Testis (tissue), 3 donors: ENCODE measurements around the gene SCGB2B2. TPM values are rescaled to one million over a fixed set of nuclear protein-coding genes. Genes with fewer than 3 reads are reported as not detected.

ENCODE experiments used
- DNase-seq: peaks from one replicate; pipeline ENCODE4 v3.0.0-alpha.2; 2019
- H3K27ac ChIP-seq, 2 donors: fragments of 200-600 bp; sonication (generic); one replicate each; pipeline ENCODE4 v1.5.1; 2019
- H3K27me3 ChIP-seq: fragments of 200-600 bp; sonication (generic); one replicate; pipeline ENCODE4 v1.5.1; 2019
- H3K36me3 ChIP-seq: fragments of 200-600 bp; sonication (generic); one replicate; pipeline ENCODE4 v1.5.1; 2017; ENCODE audit warnings: low read depth; ENCODE audit errors: missing control alignments
- H3K4me1 ChIP-seq: fragments of 200-600 bp; sonication (generic); one replicate; pipeline ENCODE4 v1.5.1; 2019
- H3K4me3 ChIP-seq, 2 donors: fragments of 200-600 bp; sonication (generic); one replicate each; pipeline ENCODE4 v1.5.1; 2017 to 2019
- H3K9me3 ChIP-seq: fragments of 200-600 bp; sonication (generic); one replicate; pipeline ENCODE4 v1.5.1; 2017
- CTCF ChIP-seq, 3 experiments: fragments of 450-650 bp in 2 of 3; fragments of 200-600 bp in 1 of 3; sonication (generic) in 1 of 3; IDR thresholded peaks; one replicate each; pipeline ENCODE4 v1.5.1; 2016 to 2019; ENCODE audit warnings: antibody characterized with exemption in 3 of 3, mild to moderate bottlenecking in 2 of 3, moderate library complexity in 1 of 3
- POLR2A ChIP-seq: fragments of 450-650 bp; IDR thresholded peaks from one replicate; pipeline ENCODE4 v1.6.1; 2017; ENCODE audit warnings: antibody characterized with exemption, mild to moderate bottlenecking, moderate library complexity
- WGBS, 2 donors: methylation state at CpG; one replicate each; pipeline ENCODE4 v1.1.5; 2018; 5-methylcytosine and 5-hydroxymethylcytosine counted together
- intact Hi-C: fragments of 100-400 bp; cut with DNase I; formaldehyde crosslinking; loops from one replicate; pipeline ENCODE4 v1.15.1; 2023; ENCODE audit warnings: low total_unique reads
- polyA plus RNA-seq: library from polyadenylated mRNA; stranded (reverse); fragments of 350-450 nt; fragmentation: Illumina TruSeq; extraction: RNeasy Lipid Tissue Mini Kit (QIAGEN cat#74804); gene quantifications from one replicate; pipeline ENCODE4 v1.2.3, GENCODE V29; 2014; ENCODE audit warnings: low read depth, low replicate concordance; ENCODE audit not compliant: insufficient read depth
- total RNA-seq, 2 donors: library from RNA; depleted of rRNA; stranded (reverse); fragments of >200 nt; gene quantifications; one replicate each; pipeline ENCODE4 v1.2.3, GENCODE V29; 2016

SCGB2B2 gene
- total and polyA plus RNA-seq, 3 donors from 2014 or later, result 1.5 to 4.4 (median 3.3) TPM

GRCh38 chr19:34713262-34713637 lies 36.3 kb upstream of the SCGB2B2 start:
- H3K27ac ChIP-seq, result no peak overlapping the region
- H3K4me1 ChIP-seq, result no peaks in the 10 kb centered on the region
- no peak for TF ChIP-seq POLR2A
- TF ChIP-seq CTCF (IDR thresholded peaks at IDR 0.05), result no peak
- DNase-seq, result no peak
- intact Hi-C loops, result no loop called here
- 86 to 100% methylated on average over 2 of the region's 2 CpGs for WGBS, 2 donors
- no peaks in the 10 kb centered on the region for H3K36me3 ChIP-seq
- H3K9me3 ChIP-seq, result no peaks in the 10 kb centered on the region
- H3K27me3 ChIP-seq, result no peaks in the 10 kb centered on the region
- H3K4me3 ChIP-seq, result no peak overlapping the region

- H3K9me3 ChIP-seq, result no peaks in the 10 kb centered on the region
- peak; percentile 71 for DNase-seq
- H3K4me3 ChIP-seq, result no peak overlapping the region
- no peaks in the 10 kb centered on the region for H3K36me3 ChIP-seq
- H3K27me3 ChIP-seq, result no peaks in the 10 kb centered on the region
- intact Hi-C loops, result no loop called here
- TF ChIP-seq POLR2A (no peak), CTCF (IDR thresholded peaks at IDR 0.05) (peak; percentile 86 to 95 (median 89))
- H3K27ac ChIP-seq, result no peak overlapping the region
- 28% methylated on average over 11 of the region's 11 CpGs for WGBS, 2 donors
- no peaks in the 10 kb centered on the region for H3K4me1 ChIP-seq
These were observed 35.7 kb upstream of the SCGB2B2 start for GRCh38 chr19:34712395-34713261.

GRCh38 chr19:34711890-34712289 lies 34.9 kb upstream of the SCGB2B2 start:
- no peak overlapping the region for H3K4me3 ChIP-seq
- no peaks in the 10 kb centered on the region for H3K36me3 ChIP-seq
- TF ChIP-seq CTCF (IDR thresholded peaks at IDR 0.05), result no peak
- no peak for TF ChIP-seq POLR2A
- DNase-seq, result no peak
- no peaks in the 10 kb centered on the region for H3K4me1 ChIP-seq
- no peak overlapping the region for H3K27ac ChIP-seq
- H3K27me3 ChIP-seq, result no peaks in the 10 kb centered on the region
- intact Hi-C loops, result no loop called here
- WGBS, 2 donors, result 52 to 54% methylated on average over 6 of the region's 6 CpGs
- H3K9me3 ChIP-seq, result no peaks in the 10 kb centered on the region

- Histone ChIP-seq H3K27me3 (no peaks in the 10 kb centered on the region), H3K9me3 (no peaks in the 10 kb centered on the region), H3K27ac (no peak overlapping the region), H3K4me3 (no peak overlapping the region), H3K4me1 (no peaks in the 10 kb centered on the region), H3K36me3 (no peaks in the 10 kb centered on the region)
- WGBS, 2 donors, result 43 to 76% methylated on average over 1 to 2 of the region's 2 CpGs
- intact Hi-C loops, result no loop called here
- TF ChIP-seq CTCF (IDR thresholded peaks at IDR 0.05) (no peak), POLR2A (no peak)
- DNase-seq, result no peak
These were observed 30.7 kb upstream of the SCGB2B2 start for GRCh38 chr19:34707661-34708060.

GRCh38 chr19:34692549-34692948 lies 15.6 kb upstream of the SCGB2B2 start:
- H3K4me3 ChIP-seq, result no peak overlapping the region
- no peak overlapping the region for H3K27ac ChIP-seq
- H3K4me1 ChIP-seq, result no peaks in the 10 kb centered on the region
- H3K36me3 ChIP-seq, result no peaks in the 10 kb centered on the region
- H3K9me3 ChIP-seq, result no peaks in the 10 kb centered on the region
- no peak for DNase-seq
- 46 to 63% methylated on average over 2 of the region's 2 CpGs for WGBS, 2 donors
- intact Hi-C loops, result no loop called here
- no peaks in the 10 kb centered on the region for H3K27me3 ChIP-seq
- TF ChIP-seq POLR2A (no peak), CTCF (IDR thresholded peaks at IDR 0.05) (no peak)
